Measurements from ENCODE around the gene SRGAP1. TPM values are rescaled to one million over a fixed set of nuclear protein-coding genes. Genes with fewer than 3 reads are reported as not detected.
"Not testable (repeated sequence)": the region's sequence is repeated elsewhere in the genome, so short reads cannot be mapped to it uniquely, and the experiment has no call there.

The SRGAP1 gene
- polyA plus RNA-seq, 10 donors, result 4.7 to 8.5 (median 6.8) TPM

- peak in 1 of 3 donors; percentile 10 for DNase-seq
Measured at GRCh38 chr12:64044191-64044590, 199.7 kb downstream of the SRGAP1 start.

- DNase-seq, result no peak
Measured at GRCh38 chr12:64051057-64051456, 206.6 kb downstream of the SRGAP1 start.

- DNase-seq, result no peak
Measured at GRCh38 chr12:64053117-64053516, 208.6 kb downstream of the SRGAP1 start.

GRCh38 chr12:64054079-64054520 lies 209.6 kb downstream of the SRGAP1 start:
- no peak for DNase-seq

GRCh38 chr12:64056741-64057140 lies 212.2 kb downstream of the SRGAP1 start:
- DNase-seq, result no peak

- DNase-seq, result no peak
Measured at GRCh38 chr12:64057706-64058105, 213.2 kb downstream of the SRGAP1 start.

- no peak for DNase-seq
Measured at GRCh38 chr12:64058541-64059265, 214.2 kb downstream of the SRGAP1 start.

- no peak for DNase-seq
Measured at GRCh38 chr12:64059685-64060084, 215.2 kb downstream of the SRGAP1 start.

- DNase-seq, result no peak
Measured at GRCh38 chr12:64061868-64062375, 217.4 kb downstream of the SRGAP1 start.

GRCh38 chr12:64063121-64063520 lies 218.6 kb downstream of the SRGAP1 start:
- no peak for DNase-seq

GRCh38 chr12:64064240-64064639 lies 219.7 kb downstream of the SRGAP1 start:
- no peak for DNase-seq

GRCh38 chr12:64064706-64065105 lies 220.2 kb downstream of the SRGAP1 start:
- no peak for DNase-seq

- DNase-seq, result no peak
Measured at GRCh38 chr12:64065881-64066451, 221.5 kb downstream of the SRGAP1 start.

GRCh38 chr12:64066776-64067175 lies 222.3 kb downstream of the SRGAP1 start:
- DNase-seq, result no peak

- no peak for DNase-seq
Measured at GRCh38 chr12:64070454-64070853, 226.0 kb downstream of the SRGAP1 start.

GRCh38 chr12:64072916-64073575 lies 228.5 kb downstream of the SRGAP1 start:
- DNase-seq, result no peak

GRCh38 chr12:64076565-64076964 lies 232.1 kb downstream of the SRGAP1 start:
- not testable (repeated sequence) for DNase-seq

GRCh38 chr12:64077922-64078321 lies 233.4 kb downstream of the SRGAP1 start:
- DNase-seq, result no peak

GRCh38 chr12:64080319-64081007 lies 236.0 kb downstream of the SRGAP1 start:
- no peak for DNase-seq

GRCh38 chr12:64081008-64081404 lies 236.5 kb downstream of the SRGAP1 start:
- DNase-seq, result peak in 1 of 3 donors; percentile 40

- peak in 2 of 3 donors; percentile 62 to 88 for DNase-seq
Measured at GRCh38 chr12:64082116-64082515, 237.6 kb downstream of the SRGAP1 start.

- DNase-seq, result no peak
Measured at GRCh38 chr12:64082866-64083268, 238.4 kb downstream of the SRGAP1 start.
